ENCODE data around the gene NELL1. TPM values are rescaled to one million over a fixed set of nuclear protein-coding genes. Genes with fewer than 3 reads are reported as not detected.

NELL1 gene
- total RNA-seq, 6 experiments from 2014 or later = not detected

- TF ChIP-seq, protein P1, sequence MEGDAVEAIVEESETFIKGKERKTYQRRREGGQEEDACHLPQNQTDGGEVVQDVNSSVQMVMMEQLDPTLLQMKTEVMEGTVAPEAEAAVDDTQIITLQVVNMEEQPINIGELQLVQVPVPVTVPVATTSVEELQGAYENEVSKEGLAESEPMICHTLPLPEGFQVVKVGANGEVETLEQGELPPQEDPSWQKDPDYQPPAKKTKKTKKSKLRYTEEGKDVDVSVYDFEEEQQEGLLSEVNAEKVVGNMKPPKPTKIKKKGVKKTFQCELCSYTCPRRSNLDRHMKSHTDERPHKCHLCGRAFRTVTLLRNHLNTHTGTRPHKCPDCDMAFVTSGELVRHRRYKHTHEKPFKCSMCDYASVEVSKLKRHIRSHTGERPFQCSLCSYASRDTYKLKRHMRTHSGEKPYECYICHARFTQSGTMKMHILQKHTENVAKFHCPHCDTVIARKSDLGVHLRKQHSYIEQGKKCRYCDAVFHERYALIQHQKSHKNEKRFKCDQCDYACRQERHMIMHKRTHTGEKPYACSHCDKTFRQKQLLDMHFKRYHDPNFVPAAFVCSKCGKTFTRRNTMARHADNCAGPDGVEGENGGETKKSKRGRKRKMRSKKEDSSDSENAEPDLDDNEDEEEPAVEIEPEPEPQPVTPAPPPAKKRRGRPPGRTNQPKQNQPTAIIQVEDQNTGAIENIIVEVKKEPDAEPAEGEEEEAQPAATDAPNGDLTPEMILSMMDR (IDR thresholded peaks at IDR 0.05) = no peak
- TF ChIP-seq POLR2A (IDR thresholded peaks at IDR 0.05) = no peak
Measured at GRCh38 chr11:21396342-21397008, 727.1 kb downstream of the NELL1 start.

DNA sequence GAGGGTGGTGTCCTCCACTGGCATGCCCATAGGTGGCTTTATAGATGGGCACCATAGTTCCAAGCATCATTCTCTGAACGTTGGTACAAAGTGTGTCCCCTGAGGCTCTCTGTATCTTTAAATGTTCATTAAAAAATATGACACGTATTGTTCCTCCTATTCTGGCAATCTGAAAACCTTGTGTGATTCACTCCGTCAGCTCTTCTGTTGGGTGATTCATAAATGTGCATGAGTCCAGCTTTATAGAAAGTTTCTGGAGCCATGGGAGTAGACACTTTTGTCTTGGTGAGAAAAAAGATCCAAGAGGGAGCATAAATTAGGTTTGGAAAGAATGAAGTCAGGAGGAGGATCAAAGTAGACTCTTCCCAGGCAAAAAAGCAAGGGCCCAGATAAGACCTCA, 728.8 kb downstream of the NELL1 start:
- Histone ChIP-seq H3K4me1 (no peaks in the 10 kb centered on the region), H3K36me3 (no peaks in the 10 kb centered on the region), H3K27ac (no peak overlapping the region), H3K4me3 (no peak overlapping the region), H3K27me3 (no peaks in the 10 kb centered on the region), H3K9me3 (no peaks in the 10 kb centered on the region)
- WGBS (ENCODE audit: insufficient coverage, low coverage, low lambda C conversion rate, missing lambda C conversion rate) = 36% methylated on average over 3 of the region's 3 CpGs
- DNase-seq (no peak), ATAC-seq (no peak)
- intact Hi-C loops (cut with DNase I) = no loop called here
- TF ChIP-seq, protein P1 (IDR thresholded peaks at IDR 0.05) = no peak
- no peak for TF ChIP-seq POLR2A (IDR thresholded peaks at IDR 0.05)

More at GRCh38 chr11:21396342-21397008, 727.1 kb downstream of the NELL1 start:
- no peak for DNase-seq
- intact Hi-C loops (cut with DNase I) = no loop called here
- Histone ChIP-seq H3K36me3 (no peaks in the 10 kb centered on the region), H3K4me3 (no peak overlapping the region), H3K27me3 (no peaks in the 10 kb centered on the region), H3K9me3 (no peaks in the 10 kb centered on the region), H3K27ac (no peak overlapping the region), H3K4me1 (no peaks in the 10 kb centered on the region)
- WGBS (ENCODE audit: insufficient coverage, low coverage, low lambda C conversion rate, missing lambda C conversion rate) = 27% methylated on average over 5 of the region's 5 CpGs
- ATAC-seq = no peak

DNA sequence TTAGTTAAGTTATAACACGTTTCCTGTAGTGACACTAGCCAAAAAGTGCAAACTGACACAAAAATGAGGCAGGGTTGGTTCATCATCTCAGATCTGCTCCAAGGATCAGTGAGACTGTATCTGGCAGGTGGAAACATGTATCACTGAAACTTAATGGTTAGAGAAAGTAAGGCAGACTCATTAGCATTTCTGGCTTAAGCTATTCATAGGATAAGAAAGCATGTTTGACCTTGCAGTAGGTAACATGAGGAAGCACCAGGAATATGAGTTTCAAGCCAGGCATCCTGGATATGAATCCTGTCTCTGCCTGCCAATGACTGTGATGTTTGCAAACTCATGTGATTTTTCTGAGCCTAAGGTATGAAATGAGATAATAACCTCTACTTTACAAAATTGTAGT, 732.1 kb downstream of the NELL1 start:
- 7% methylated on average over 1 of the region's 1 CpG for WGBS (ENCODE audit: insufficient coverage, low coverage, low lambda C conversion rate, missing lambda C conversion rate)

GRCh38 chr11:21402274-21402673, 732.9 kb downstream of the NELL1 start:
- DNase-seq = no peak
- H3K27ac ChIP-seq = no peak overlapping the region
- 78% methylated on average over 1 of the region's 1 CpG for WGBS (ENCODE audit: insufficient coverage, low coverage, low lambda C conversion rate, missing lambda C conversion rate)
- H3K36me3 ChIP-seq = no peaks in the 10 kb centered on the region
- no peak for TF ChIP-seq POLR2A (IDR thresholded peaks at IDR 0.05)
- TF ChIP-seq, protein P1 (IDR thresholded peaks at IDR 0.05) = no peak
- no peaks in the 10 kb centered on the region for H3K27me3 ChIP-seq
- no peaks in the 10 kb centered on the region for H3K9me3 ChIP-seq
- no peaks in the 10 kb centered on the region for H3K4me1 ChIP-seq
- ATAC-seq = no peak
- intact Hi-C loops (cut with DNase I) = no loop called here
- H3K4me3 ChIP-seq = no peak overlapping the region

More for the DNA sequence above, 732.1 kb downstream of the NELL1 start:
- no peaks in the 10 kb centered on the region for H3K36me3 ChIP-seq
- no peak for DNase-seq
- no peaks in the 10 kb centered on the region for H3K27me3 ChIP-seq
- intact Hi-C loops (cut with DNase I) = no loop called here
- H3K4me1 ChIP-seq = no peaks in the 10 kb centered on the region
- H3K9me3 ChIP-seq = no peaks in the 10 kb centered on the region
- H3K4me3 ChIP-seq = no peak overlapping the region
- no peak for ATAC-seq
- no peak overlapping the region for H3K27ac ChIP-seq
- no peak for TF ChIP-seq POLR2A (IDR thresholded peaks at IDR 0.05)
- TF ChIP-seq, protein P1 (IDR thresholded peaks at IDR 0.05) = no peak

- intact Hi-C loops (cut with DNase I) = no loop called here
- Histone ChIP-seq H3K36me3 (no peaks in the 10 kb centered on the region), H3K4me1 (no peaks in the 10 kb centered on the region), H3K27ac (no peak overlapping the region), H3K4me3 (no peak overlapping the region), H3K9me3 (no peaks in the 10 kb centered on the region), H3K27me3 (no peaks in the 10 kb centered on the region)
- TF ChIP-seq POLR2A (IDR thresholded peaks at IDR 0.05) = no peak
- TF ChIP-seq, protein P1 (IDR thresholded peaks at IDR 0.05) = no peak
- no peak for DNase-seq
- no peak for ATAC-seq
Measured at GRCh38 chr11:21403069-21403468, 733.7 kb downstream of the NELL1 start.
